Pancreas (tissue), 10 donors: Measurements from ENCODE around the gene METTL1. TPM values are rescaled to one million over a fixed set of nuclear protein-coding genes. Genes with fewer than 3 reads are reported as not detected.

Source experiments
- ATAC-seq, 4 donors: fragments of 200-7000 bp; cut with Tn5 transposase; one replicate each; pipeline versions ENCODE4 v1.8.0 to v1.9.1; 2020; ENCODE audit warnings: mild to moderate bottlenecking in 4 of 4, moderate library complexity in 4 of 4
- DNase-seq, 6 donors: peaks; one replicate each; pipeline ENCODE4 v3.0.0-alpha.2; 2020
- FAIRE-seq: peaks from 2 replicates; lab custom pipeline; 2012; peaks lifted over from hg19 to GRCh38; lab: Jason Lieb, UNC
- H3K27ac ChIP-seq, 4 donors: fragments of 200-600 bp; sonication (generic); 1 replicate in 3 of 4; 2 replicates in 1 of 4; pipeline versions ENCODE4 v1.5.0 to v1.8.0; 2020
- H3K27me3 ChIP-seq, 4 donors: fragments of 200-600 bp; one replicate each; pipeline ENCODE4 v1.8.0; 2021
- H3K36me3 ChIP-seq, 3 donors: fragments of 200-600 bp; sonication (generic) in 1 of 3; one replicate each; pipeline versions ENCODE4 v1.5.0 to v1.8.0; 2020 to 2021
- H3K4me1 ChIP-seq, 3 donors: fragments of 200-600 bp; one replicate each; pipeline ENCODE4 v1.8.0; 2021
- H3K4me3 ChIP-seq, 4 donors: fragments of 200-600 bp; sonication (generic) in 2 of 4; one replicate each; pipeline versions ENCODE4 v1.5.0 to v1.8.0; 2020 to 2021
- H3K9me3 ChIP-seq, 4 donors: fragments of 200-600 bp; one replicate each; pipeline ENCODE4 v1.8.0; 2021
- CTCF ChIP-seq, 4 donors: fragments of 200-600 bp; sonication (generic) in 3 of 4; IDR thresholded peaks; one replicate each; pipeline versions ENCODE4 v1.5.0 to v1.8.0; 2021; ENCODE audit warnings: antibody characterized with exemption in 4 of 4
- WGBS, 2 donors: extraction: QIAGEN DNeasy Blood & Tissue Kit; methylation state at CpG; one replicate each; pipeline ENCODE4 v1.1.7; 2013; 5-methylcytosine and 5-hydroxymethylcytosine counted together
- intact Hi-C, 3 donors: fragments of 100-400 bp; cut with DNase I; formaldehyde crosslinking; loops; one replicate each; pipeline versions ENCODE4 v1.11.1 to v1.14.2; 2022
- polyA plus RNA-seq, 2 donors: library from polyadenylated mRNA; stranded (reverse); fragments of 200-250 nt; gene quantifications; one replicate each; pipeline ENCODE4 v1.2.3, GENCODE V29; 2013
- total RNA-seq, 6 donors: library from RNA; stranded (reverse); fragmentation: NEBNext Ultra II Directional in 4 of 6; extraction: Animal tissue kit (Norgen Biotek cat#: 25700) in 4 of 6; gene quantifications; one replicate each; pipeline versions ENCODE4 v1.2.1 to v1.2.4, GENCODE V29; 2021 to 2023
- donor health status: healthy with polysubstance abuse.
- donor health status: DM: no; HTN: no; CAD: no; lungs with moderate emphysema.
- donor health status: DM: no; HTN: no; CAD: no.
- donor health status: control.
- donor health status: control.
- donor health status: Bipolar disorder and iron deficiency.
- donor health status: DM: yes; HTN: yes; CAD: no.
- donor health status: DM: no; HTN: no; CAD: no.
- donor health status: DM: no; HTN: no; CAD: no.
- donor health status: DM: yes; HTN: yes; CAD: no.

METTL1 gene
- total and polyA plus RNA-seq, 8 donors, result 11.5 to 55.9 (median 23.0) TPM

GRCh38 chr12:57734591-57734990 lies 37.3 kb downstream of the METTL1 start:
- Histone ChIP-seq H3K9me3 (no peaks in the 10 kb centered on the region), H3K27ac (no peak overlapping the region), H3K36me3 (no peaks in the 10 kb centered on the region), H3K4me1 (peaks cover 9 to 15% (median 13%) of the 10 kb centered on the region in 3 donors), H3K27me3 (peaks cover 0 to 12% (median 0%) of the 10 kb centered on the region in 4 donors), H3K4me3 (no peak overlapping the region)
- intact Hi-C loops, result no loop called here
- WGBS, 2 donors, result 68 to 79% methylated on average over 4 of the region's 4 CpGs
- TF ChIP-seq CTCF (IDR thresholded peaks at IDR 0.05), result no peak
- FAIRE-seq (no peak), ATAC-seq (no peak), DNase-seq (no peak)

- DNase-seq, result no peak
- Histone ChIP-seq H3K4me3 (no peak overlapping the region), H3K9me3 (no peaks in the 10 kb centered on the region), H3K36me3 (no peaks in the 10 kb centered on the region), H3K27ac (no peak overlapping the region), H3K4me1 (peaks cover 9 to 15% (median 13%) of the 10 kb centered on the region in 3 donors), H3K27me3 (peaks cover 0 to 12% (median 0%) of the 10 kb centered on the region in 4 donors)
- no peak for FAIRE-seq
- WGBS, 2 donors, result 71 to 79% methylated on average over 6 of the region's 6 CpGs
- no peak for TF ChIP-seq CTCF (IDR thresholded peaks at IDR 0.05)
- no peak for ATAC-seq
- intact Hi-C loops, result no loop called here
These were observed 38.0 kb downstream of the METTL1 start for GRCh38 chr12:57733928-57734327.

- no peak for TF ChIP-seq CTCF (IDR thresholded peaks at IDR 0.05)
- H3K36me3 ChIP-seq, result no peaks in the 10 kb centered on the region
- H3K4me3 ChIP-seq, result no peak overlapping the region
- peaks cover 7 to 13% (median 12%) of the 10 kb centered on the region in 3 donors for H3K4me1 ChIP-seq
- intact Hi-C loops, result no loop called here
- no peaks in the 10 kb centered on the region for H3K9me3 ChIP-seq
- ATAC-seq (no peak), DNase-seq (no peak), FAIRE-seq (no peak)
- H3K27me3 ChIP-seq, result peaks cover 0 to 12% (median 0%) of the 10 kb centered on the region in 4 donors
- WGBS, 2 donors, result 73 to 84% methylated on average over 11 of the region's 11 CpGs
- H3K27ac ChIP-seq, result no peak overlapping the region
These were observed 38.9 kb downstream of the METTL1 start for GRCh38 chr12:57732726-57733593.

- Histone ChIP-seq H3K27ac (no peak overlapping the region), H3K36me3 (no peaks in the 10 kb centered on the region), H3K4me1 (peaks cover under 1 to 8% (median 6%) of the 10 kb centered on the region in 3 donors), H3K9me3 (no peaks in the 10 kb centered on the region), H3K27me3 (peaks cover 0 to 12% (median 0%) of the 10 kb centered on the region in 4 donors), H3K4me3 (no peak overlapping the region)
- no peak for TF ChIP-seq CTCF (IDR thresholded peaks at IDR 0.05)
- intact Hi-C loops, result no loop called here
- no peak for DNase-seq
- ATAC-seq, result no peak
- FAIRE-seq, result no peak
- 75 to 80% methylated on average over 4 of the region's 4 CpGs for WGBS, 2 donors
These were observed 39.6 kb downstream of the METTL1 start for GRCh38 chr12:57732270-57732669.
